ENCODE data around the gene RUNX3.
"Not testable (repeated sequence)": the region's sequence is repeated elsewhere in the genome, so short reads cannot be mapped to it uniquely, and the experiment has no call there.

The RUNX3 gene

DNA sequence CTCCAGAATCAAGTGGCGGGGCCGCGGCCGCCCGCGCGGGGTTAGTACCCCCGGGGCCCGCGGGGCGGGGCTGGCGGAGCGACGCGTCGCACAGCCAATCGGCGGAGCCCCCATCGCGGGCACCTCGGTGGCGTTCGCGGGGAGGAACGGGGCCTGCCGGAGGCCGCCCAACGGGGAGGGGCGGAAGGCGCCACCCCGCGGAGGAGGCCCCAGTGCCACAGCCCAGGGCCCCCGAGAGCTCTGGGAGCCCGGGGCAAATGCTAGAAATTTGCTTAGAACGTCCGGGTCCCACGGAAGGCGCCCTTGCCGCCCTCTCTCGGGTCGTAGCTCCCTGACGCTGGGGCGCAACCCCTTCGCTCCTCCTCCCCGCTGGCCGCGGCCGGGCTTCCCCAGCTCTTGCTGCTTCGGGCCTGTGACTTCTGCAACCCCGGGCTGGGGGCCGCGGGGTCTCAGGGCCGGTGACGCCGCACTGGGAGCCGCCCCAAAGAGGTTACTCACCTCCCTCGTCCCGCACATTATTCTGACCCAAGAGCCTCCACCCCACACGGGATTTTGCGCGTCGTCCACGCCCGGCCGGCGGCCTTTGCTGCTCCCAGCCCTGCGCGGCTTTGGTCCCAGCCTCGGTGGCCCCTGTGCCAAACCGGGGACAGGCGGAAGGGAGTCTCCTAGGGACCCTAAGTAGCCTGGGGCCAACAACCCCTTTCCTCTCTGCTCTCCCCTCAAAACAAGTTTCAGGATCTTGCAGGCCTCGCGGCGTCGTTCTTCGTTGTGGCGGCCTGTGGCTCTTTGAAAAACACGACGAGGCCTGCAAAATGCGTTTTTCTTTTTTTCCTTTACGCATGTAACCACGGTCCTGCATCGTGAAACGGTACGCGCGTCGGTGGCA lies at the start of gene RUNX3:
Gene RUNX3 (minus strand): TSS at position 17 of the 886 bp plus-strand sequence. CDS start 408 bp downstream, outside the sequence.
- peak; percentile 92 for DNase-seq

DNA sequence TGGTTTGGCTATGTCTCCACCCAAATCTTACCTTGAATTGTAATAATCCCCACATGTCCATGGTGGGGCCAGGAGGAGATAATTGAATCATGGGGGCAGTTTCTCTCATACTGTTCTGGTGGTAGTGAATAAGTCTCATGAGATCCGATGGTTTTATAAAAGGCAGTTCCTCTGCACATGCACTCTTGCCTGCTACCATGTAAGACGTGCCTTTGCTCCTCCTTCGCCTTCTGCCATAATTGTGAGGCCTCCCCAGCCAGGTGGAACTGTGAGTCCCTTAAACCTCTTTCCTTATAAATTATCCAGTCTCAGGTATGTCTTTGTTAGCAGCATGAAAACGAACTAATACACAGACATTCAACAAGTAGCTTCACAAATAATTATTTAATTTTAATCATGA lies 49.2 kb upstream of the RUNX3 start:
- DNase-seq: not testable (repeated sequence)

DNA sequence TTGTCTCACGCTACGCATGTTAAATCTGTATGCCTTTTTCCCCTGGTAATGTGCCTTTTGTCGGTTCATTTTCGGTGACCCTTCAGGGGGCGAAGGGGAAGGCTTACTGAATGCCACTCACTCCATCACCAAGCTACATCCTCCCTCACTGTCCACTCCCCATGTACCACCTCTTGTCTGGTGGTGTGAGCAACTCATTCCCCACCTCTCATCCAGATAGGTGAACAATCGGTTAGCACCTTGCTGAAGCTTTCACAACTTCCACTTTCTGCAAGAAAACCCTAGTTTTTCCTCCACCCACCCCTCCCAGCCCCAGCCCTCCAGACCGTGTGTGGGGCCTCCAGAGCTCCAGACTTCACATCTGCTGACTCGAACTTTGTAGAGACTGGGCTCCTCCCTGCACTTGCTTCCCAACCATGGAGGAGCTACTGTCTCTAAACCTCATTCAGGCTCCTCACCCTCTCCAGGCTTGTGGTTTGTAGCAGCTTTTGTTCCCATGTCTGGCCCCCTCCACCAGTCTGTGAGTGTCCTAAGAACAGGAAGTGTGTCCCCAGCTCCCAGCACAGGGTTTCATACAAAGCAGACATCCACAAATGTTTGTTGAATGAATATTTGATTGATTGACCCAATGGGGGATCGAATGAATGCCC lies 48.4 kb upstream of the RUNX3 start:
- no peak for DNase-seq

DNA sequence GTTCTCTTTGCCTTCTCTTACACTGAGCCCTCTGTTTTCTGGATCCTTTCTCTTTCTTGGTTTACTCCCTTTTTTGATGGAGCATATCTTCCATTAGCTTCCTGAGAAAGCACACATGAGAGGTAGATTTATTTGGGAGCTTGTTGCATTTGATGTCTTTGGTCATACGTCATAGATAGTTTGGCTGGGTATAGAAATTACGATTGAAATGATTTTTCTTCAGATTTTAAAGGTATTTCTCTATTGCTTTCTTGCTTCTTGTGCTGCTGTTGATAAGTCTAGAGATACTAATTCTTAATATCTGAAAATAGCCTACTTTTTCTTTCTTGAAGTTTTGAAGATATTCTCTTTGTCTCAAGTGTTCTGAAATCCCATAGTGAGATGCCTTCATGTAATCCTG lies 45.3 kb upstream of the RUNX3 start:
- no peak for DNase-seq

DNA sequence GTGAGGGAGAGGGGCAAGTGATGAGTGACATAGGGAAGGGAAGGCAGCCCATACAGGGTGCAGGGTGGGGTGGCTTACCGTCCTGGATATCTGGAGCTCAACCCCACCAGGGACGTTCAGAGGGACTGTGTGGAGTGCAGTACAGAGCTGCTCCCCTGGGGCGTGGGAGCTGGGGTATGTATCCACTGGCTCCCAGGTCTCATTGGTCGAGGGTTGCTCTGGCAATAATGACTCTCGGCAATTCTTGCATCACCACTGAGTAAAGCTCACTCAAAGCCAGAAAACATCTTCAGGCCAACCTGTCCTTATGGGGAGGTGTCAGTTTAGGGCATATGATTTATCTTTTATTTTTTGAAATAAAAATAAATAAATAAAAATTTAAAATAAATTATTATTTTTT lies 43.2 kb upstream of the RUNX3 start:
- DNase-seq: no peak

DNA sequence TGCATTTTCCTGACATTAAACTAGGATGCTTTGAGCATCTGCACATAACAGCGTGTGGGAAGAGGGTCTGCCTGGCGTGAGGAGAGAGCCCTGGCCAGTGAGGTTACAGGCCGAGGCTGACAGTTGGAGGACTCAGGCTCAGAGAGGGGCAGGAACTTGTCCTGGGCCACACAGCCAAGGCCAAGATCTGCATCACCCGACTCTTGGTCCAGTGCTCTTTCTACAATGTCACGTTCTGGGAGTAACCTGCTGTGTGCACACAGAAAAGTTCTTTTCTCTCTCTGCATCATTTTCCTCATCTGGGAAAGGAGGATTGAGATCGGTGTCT lies 42.8 kb upstream of the RUNX3 start:
- no peak for DNase-seq

DNA sequence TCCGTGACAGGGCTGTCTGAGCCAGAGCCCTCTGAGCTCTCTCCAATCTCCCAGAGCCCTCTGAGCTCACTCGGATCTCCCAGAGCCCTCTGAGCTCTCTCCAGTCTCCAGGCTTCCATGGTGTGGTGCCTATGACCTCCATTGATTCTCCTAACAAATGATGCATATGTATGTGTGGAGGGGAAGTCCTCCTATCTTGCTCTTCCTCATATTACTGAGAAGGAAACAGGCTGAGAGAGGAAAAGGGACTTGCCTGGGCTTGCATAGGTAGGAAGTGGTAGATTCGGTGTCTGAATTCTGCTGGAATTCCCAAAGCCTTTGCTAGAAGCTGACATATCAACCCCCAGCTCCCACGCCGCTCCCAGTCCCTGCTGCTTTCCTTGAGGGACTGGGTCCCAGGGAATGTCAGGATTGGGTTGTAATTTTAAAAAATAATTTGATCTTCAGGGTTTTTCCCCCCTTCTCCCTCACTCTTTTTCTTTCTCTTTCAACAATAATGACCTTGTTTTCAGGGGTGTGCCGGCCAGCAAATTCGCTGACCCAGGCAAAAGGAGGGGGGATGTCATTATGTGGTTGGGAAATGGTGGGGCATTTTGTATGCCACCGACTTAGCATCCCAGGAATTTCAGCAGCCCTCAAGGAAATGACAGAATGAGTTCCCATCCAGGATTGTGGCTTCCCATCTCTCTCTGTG lies 42.3 kb upstream of the RUNX3 start:
- DNase-seq: no peak

DNA sequence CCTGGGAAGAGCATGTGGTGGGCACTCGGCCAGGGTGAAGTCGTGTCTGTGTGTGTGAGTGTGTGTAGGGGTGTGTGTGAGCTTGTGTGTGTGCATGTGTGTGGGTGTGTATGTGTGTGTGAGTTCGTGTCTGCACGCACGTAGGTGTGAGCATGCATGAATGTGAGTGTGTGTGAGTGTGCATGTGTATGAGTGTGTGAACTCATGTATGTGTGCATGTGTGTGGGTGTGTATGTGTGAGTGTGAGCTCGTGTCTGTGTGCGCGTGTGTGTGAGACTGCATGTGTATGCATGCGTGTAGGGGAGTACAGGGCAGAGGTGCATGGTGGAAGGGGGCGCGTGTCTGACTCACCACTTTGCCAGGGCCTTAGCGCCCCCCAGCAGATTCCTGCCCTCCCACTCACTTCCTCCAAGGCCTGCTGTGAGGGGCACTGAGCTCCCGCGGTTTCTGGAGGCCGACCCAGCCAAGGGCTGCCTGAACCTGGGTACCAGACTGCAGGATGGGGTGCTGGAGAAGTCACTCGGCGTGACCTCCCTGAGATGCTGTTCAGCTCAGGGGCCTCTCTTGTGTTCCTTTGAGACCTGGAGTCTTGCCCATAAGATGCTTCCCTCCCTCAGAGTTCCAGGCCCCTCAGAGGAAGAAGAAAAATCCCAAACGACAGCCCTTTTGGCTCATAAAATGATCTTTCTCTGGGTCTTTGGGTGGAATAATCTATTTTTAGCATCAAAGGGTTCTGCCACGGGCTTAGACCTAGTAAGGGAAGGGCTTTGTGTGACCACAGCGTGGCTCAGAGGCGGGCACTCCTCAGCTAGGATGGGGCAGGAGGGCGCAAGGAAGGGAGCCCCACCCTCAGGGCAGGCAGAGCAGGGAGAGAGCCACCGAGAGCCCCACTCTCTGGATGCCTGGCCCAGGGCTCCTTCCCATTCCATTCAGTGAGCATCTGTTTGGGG lies 41.1 kb upstream of the RUNX3 start:
- DNase-seq: no peak

DNA sequence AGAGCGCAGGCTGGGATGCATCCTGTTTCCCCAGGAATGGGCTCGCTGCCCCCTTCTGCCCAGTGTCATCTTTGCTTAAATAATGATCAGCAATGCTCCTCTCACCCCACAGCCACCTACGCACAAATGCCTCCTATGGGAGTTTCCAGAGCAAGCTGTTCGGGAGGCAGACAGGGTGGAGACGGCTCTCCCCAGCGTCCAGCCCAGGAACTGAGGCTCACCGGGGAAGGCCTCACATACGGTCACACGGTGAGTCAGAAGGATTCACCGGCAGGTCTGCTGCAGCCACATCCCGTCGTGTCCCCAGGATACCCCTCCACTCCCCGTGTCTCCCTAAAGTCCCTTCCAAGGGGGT lies 40.3 kb upstream of the RUNX3 start:
- no peak for DNase-seq

DNA sequence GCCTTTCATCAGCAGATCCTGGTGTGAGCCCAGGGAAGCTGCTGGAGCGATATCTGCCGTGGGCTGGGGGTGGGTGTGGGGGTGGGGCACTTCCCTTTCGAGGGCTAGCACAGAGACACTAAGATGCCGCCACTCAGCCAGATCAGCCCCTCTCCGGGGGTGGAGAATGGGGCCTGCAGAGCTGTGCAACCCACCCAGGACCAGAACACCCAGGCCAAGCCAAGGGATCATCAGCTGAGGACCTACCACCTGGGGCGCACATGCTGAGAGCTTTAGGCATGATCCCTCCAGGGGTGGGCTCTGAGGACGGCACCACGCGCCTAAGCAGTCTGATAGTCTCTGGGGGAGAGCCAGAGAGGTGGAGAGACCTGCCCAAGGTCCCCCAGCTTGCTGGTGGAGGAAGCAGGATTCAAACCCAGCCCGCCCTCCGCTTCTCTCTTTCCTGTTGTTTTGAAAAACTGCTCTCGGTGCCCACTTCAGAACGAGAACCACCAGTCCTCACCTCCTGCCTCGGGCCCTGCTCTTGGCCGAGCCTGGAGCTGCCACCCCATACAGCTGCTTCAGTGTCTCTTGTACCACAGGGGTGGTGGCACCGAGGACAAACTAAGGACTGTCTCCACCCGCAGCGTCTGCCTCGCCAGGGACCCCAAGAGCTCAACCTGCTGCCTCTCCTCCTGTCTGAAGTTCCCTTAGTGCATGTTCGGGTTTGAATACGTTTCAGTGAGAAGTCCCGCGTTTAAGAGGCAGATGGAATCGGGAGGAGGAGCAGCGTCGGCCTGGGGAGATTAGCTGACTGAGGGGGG lies 39.7 kb upstream of the RUNX3 start:
- DNase-seq: no peak

DNA sequence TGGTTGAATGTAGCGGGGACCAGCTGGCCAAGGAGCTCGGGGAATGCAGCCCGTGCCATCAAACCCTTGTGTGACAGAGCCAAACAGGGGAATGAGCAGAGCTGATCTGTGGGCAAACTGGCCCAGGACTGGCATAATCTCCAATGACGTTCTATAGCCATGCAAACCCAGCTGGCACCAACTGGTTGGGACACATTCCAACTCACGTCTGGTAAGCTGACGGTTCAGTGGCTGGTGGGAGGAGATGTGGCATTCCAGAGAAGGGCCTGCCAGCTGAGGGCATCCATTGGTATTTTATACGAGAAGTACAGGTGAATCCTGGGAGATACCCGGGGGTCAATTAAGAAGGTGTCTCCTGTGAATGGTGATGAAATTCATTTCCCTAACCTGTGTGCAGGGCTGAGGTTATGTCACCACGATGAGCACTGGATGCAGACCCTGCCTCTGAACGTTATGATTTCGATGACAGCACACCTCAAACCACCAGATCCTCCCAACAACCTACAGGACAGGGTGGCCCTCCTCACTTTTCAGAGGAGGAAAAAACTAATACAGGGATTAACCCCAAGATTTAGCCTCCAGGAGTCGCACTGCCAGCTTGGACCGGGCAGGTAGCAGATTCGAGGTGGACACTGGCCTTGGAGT lies 39.0 kb upstream of the RUNX3 start:
- DNase-seq: no peak

DNA sequence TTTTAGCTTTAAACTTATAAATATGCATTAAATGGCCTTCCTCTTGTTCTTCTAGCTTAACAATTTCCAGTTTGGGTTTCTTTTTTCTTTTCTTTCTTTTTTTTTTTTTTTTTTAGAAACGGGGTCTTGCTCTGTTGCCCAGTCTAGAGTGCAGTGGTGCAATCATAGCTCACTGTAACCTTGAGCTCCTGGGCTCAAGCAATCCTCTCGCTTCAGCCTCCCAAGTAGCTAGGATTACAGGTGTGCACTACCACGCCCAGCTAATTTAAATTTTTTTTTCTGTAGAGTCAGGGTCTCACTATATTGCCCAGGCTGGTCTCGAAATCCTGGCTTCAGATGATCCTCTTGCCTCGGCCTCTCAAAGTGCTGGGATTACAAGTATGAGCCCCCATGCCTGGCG lies 37.9 kb upstream of the RUNX3 start:
- DNase-seq: no peak

DNA sequence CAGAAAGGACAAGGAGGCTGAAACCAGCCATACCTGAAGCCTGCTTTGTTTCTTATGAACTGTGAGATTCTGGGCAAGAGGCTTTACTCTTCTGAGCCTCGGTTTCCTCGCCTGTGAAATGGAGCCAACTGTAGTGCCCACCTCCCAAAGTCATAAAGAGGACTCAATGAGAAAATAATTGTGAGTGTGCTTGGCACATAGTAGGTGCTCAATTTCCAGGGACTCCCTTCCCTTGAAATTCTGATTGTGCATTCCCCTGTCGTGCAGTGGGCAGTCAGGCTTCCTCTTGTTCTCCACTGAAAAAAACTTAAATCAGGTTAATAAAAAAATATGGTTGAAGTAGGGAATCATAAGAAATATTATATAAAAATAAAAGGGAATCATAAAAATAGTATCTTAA lies 37.5 kb upstream of the RUNX3 start:
- no peak for DNase-seq

DNA sequence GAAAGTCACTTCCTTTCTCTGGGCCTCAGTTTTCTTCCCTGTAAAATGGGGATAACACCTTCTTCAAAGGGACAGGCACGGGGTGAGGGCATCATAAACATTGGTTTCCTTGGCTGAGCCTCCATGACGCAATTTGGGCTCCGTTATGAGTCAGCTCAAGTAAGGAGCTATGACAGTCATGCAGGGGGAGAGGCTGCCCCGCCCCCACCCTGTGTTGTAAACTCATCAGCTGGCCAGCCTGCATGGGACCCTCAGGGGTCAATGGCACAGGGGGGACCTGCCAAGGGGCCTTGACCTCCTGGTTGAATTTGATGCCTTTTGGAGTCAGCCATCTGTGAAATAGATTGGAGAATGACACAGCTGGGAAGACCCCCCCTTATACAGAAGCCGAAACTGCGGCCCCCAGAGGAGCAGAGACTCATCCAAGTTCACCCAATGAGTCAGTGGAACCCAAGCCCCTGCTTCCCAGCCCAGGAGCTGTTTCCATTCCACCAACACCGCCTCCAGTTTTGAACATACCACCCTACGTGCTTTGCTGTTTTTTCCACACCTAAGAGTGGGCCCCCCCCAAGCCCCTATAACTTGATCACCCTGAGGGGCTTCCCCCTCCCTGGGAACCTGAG lies 36.8 kb upstream of the RUNX3 start:
- DNase-seq: peak; percentile 56

DNA sequence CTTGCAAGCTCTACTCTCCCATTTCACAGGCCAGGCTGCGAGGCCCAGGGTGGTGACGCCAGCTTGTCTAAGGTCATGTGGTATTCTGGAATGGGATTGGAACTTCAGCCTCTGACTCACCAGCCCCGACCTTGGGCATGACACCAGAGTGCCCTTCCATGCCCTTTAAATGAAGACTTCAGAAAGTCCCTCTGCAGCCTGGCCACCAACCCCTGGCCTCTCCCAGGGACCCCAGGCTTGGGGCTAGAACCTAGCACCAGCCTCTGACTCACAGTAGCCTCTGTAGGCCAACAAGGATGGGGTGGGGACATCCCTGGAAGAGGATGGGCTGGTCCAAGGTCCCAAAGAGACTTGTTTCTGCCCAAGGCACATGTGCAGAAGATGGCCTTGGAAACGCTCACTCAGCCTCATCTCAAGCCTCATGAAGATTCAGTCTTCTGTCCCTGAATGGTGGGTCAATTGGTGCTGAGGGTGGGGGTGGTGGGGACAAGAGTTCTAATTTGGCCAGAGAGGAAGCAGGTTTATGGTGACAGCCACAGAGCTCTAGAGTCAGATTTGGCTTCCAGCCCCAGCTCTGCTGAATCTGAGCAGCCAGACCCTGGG lies 36.1 kb upstream of the RUNX3 start:
- DNase-seq: no peak

DNA sequence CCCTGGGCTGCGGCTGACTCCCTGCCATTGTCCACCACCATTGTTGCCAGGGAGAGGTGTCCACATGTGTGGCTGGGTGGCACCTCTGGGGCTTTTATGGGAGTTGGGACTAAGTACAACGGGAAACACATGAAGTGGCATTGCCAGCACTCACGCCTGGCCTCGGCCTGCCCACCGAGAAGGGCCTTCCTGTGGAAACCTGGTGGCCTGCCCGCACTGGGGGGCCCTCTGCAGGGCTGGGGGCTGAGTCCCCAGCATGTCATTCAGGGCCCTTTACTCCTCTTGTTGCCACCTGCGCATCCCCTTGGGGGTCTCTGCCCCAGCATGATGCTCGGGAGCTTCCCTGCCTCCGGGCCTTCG lies 35.5 kb upstream of the RUNX3 start:
- no peak for DNase-seq

DNA sequence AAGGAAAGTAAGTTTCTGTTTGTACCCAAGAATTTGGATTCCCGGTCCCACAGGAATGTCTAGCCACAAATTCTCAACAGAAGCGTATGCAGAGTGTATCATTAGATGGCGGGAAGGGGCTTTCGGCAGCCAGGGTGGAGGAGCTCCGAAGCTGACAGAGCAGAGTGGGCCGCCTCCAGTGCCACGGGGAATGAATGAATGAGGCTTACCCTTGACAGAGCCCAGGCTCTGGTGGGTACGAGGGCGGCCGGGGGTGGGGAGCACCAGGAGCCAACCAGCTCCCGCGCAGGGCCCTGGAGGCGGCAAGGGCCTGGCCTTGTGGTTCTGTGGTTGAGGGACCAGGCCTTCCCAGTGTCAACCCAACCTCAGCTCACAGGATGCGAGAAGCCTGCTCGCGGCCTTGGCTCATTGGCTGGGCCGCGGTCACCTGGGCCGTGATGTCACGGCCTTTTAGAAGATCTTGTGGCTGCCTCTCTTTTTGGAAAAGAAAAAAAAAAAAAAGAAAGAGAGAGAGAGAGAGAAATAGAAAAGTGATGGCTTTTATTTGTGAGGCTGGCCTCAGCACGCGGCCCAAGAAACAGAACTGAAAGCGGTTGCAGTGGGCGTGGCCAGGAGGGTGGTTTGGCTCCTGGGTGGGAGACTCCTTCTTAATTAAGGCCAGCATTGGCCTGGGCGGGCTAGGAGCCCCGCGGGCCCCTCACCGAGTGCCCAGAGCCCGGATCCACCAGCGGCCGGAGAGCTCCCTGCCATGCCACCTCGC lies 34.9 kb upstream of the RUNX3 start:
- DNase-seq: peak; percentile 78

DNA sequence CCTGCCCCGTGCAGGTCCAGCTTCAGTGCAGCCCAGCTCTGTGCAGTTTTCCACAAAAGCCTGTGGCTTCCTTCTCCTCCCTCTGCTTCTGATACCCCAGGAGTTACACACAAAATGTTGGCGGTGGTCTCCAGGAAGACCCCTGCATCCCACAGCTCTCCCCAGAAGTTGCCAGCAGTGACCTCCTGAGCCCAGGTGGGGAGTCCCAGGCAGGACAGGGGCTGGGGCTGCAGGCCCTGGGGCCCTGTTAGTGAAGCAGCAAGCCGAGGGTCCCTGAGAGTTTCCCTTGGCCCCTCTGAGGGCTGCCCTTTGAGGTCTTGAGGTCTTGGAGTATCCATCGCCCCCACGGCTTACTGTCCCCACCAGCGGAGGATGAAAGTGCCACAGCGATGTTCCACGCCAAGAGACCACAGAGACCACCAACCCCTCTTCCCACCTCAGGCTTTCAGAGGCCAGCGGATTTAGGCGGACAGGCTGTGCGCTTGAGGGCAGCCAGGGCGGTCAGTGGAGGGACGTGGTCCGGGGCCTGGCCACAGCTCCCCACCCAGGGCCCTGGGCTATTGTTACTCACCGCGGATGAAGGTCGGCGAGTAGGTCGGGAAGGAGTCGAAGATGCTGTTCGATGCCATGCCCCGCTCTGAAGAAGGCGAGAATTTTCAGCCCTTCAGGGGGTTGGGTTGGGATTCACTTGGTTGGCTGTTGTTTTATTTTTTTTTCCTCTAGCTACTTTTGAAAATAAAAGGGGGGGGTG lies 34.0 kb upstream of the RUNX3 start:
- DNase-seq: no peak
